Suppressor macrophage treated with lipopolysaccharide for 4 hours (primary cell): ENCODE results near the gene KRTAP12-2.
"Not testable (repeated sequence)": the region's sequence is repeated elsewhere in the genome, so short reads cannot be mapped to it uniquely, and the experiment has no call there.

ENCODE experiments used
- DNase-seq: peaks from one replicate; pipeline ENCODE4 v3.0.0-alpha.2; 2020

The KRTAP12-2 gene

GRCh38 chr21:44702111-44702972, 35.6 kb upstream of the KRTAP12-2 start:
- no peak for DNase-seq

GRCh38 chr21:44701541-44701940, 34.8 kb upstream of the KRTAP12-2 start:
- no peak for DNase-seq

- no peak for DNase-seq
Observed at GRCh38 chr21:44701023-44701400, 34.3 kb upstream of the KRTAP12-2 start.

- no peak for DNase-seq
Observed at GRCh38 chr21:44700101-44701022, 33.6 kb upstream of the KRTAP12-2 start.

- no peak for DNase-seq
Observed at GRCh38 chr21:44699502-44700001, 32.8 kb upstream of the KRTAP12-2 start.

GRCh38 chr21:44697811-44698734, 31.3 kb upstream of the KRTAP12-2 start:
- DNase-seq: no peak

- not testable (repeated sequence) for DNase-seq
Observed at GRCh38 chr21:44697172-44697810, 30.6 kb upstream of the KRTAP12-2 start, which contains the start of gene KRTAP10-12. KRTAP10-12 (plus strand) TSS chr21:44697172; CDS start chr21:44697202, 30 bp downstream.

- no peak for DNase-seq
Observed at GRCh38 chr21:44696572-44696971, 29.8 kb upstream of the KRTAP12-2 start.

GRCh38 chr21:44695641-44696040, 28.9 kb upstream of the KRTAP12-2 start:
- DNase-seq: no peak

GRCh38 chr21:44695184-44695583, 28.5 kb upstream of the KRTAP12-2 start:
- no peak for DNase-seq

- DNase-seq: no peak
Observed at GRCh38 chr21:44694776-44695175, 28.0 kb upstream of the KRTAP12-2 start.

GRCh38 chr21:44692798-44693512, 26.2 kb upstream of the KRTAP12-2 start:
- DNase-seq: no peak

GRCh38 chr21:44691686-44692085, 25.0 kb upstream of the KRTAP12-2 start:
- no peak for DNase-seq

GRCh38 chr21:44689740-44690139, 23.0 kb upstream of the KRTAP12-2 start:
- not testable (repeated sequence) for DNase-seq

- DNase-seq: no peak
Observed at GRCh38 chr21:44687671-44688070, 20.9 kb upstream of the KRTAP12-2 start.

GRCh38 chr21:44686843-44687561, 20.3 kb upstream of the KRTAP12-2 start:
- no peak for DNase-seq

- no peak for DNase-seq
Observed at GRCh38 chr21:44686000-44686781, 19.5 kb upstream of the KRTAP12-2 start.

- DNase-seq: not testable (repeated sequence)
Observed at GRCh38 chr21:44685050-44685449, 18.3 kb upstream of the KRTAP12-2 start.

GRCh38 chr21:44684483-44684882, 17.8 kb upstream of the KRTAP12-2 start:
- no peak for DNase-seq
